Renal cortical epithelial cell (primary cell): ENCODE measurements around the gene NRXN2. TPM values are rescaled to one million over a fixed set of nuclear protein-coding genes. Genes with fewer than 3 reads are reported as not detected.
A peak's percentile ranks its signal among the peaks of the same experiment; 100 is the strongest.

Source experiments
- DNase-seq: peaks from one replicate; pipeline ENCODE4 v3.0.0-alpha.2; 2011; ENCODE audit warnings: low read depth
- total RNA-seq: library from RNA; depleted of rRNA; stranded (reverse); fragments of >200 nt; gene quantifications from 2 replicates; pipeline ENCODE4 v1.2.3, GENCODE V29; 2014

Gene NRXN2
- total RNA-seq, 1 donor from 2014 or later: under 0.01 TPM

- DNase-seq: no peak
Measured at GRCh38 chr11:64698427-64698826, 24.6 kb downstream of the NRXN2 start.

- no peak for DNase-seq
Measured at GRCh38 chr11:64697663-64698375, 25.2 kb downstream of the NRXN2 start.

GRCh38 chr11:64696045-64696444 is 27.0 kb downstream of the NRXN2 start:
- DNase-seq: no peak

GRCh38 chr11:64695548-64695947 is 27.4 kb downstream of the NRXN2 start:
- DNase-seq: no peak

GRCh38 chr11:64694821-64695365 is 28.1 kb downstream of the NRXN2 start:
- peak; percentile 27 for DNase-seq

- DNase-seq: no peak
Measured at GRCh38 chr11:64694026-64694755, 28.8 kb downstream of the NRXN2 start.

GRCh38 chr11:64692764-64693331 is 30.1 kb downstream of the NRXN2 start:
- DNase-seq: no peak

- no peak for DNase-seq
Measured at GRCh38 chr11:64691543-64691942, 31.5 kb downstream of the NRXN2 start.

- no peak for DNase-seq
Measured at GRCh38 chr11:64690235-64690634, 32.8 kb downstream of the NRXN2 start.

- peak; percentile 52 for DNase-seq
Measured at GRCh38 chr11:64688534-64688982, 34.4 kb downstream of the NRXN2 start.

- no peak for DNase-seq
Measured at GRCh38 chr11:64687643-64688533, 35.1 kb downstream of the NRXN2 start.

- no peak for DNase-seq
Measured at GRCh38 chr11:64687204-64687603, 35.8 kb downstream of the NRXN2 start.

GRCh38 chr11:64686466-64687170 is 36.4 kb downstream of the NRXN2 start:
- no peak for DNase-seq

- DNase-seq: no peak
Measured at GRCh38 chr11:64685536-64685935, 37.5 kb downstream of the NRXN2 start.

- DNase-seq: no peak
Measured at GRCh38 chr11:64684357-64684756, 38.6 kb downstream of the NRXN2 start.

GRCh38 chr11:64681171-64681570 is 41.8 kb downstream of the NRXN2 start:
- DNase-seq: no peak

- no peak for DNase-seq
Measured at GRCh38 chr11:64679846-64680245, 43.2 kb downstream of the NRXN2 start.

- no peak for DNase-seq
Measured at GRCh38 chr11:64677441-64678023, 45.5 kb downstream of the NRXN2 start.

GRCh38 chr11:64676261-64676615 is 46.8 kb downstream of the NRXN2 start:
- DNase-seq: no peak

GRCh38 chr11:64675450-64676260 is 47.3 kb downstream of the NRXN2 start:
- peak; percentile 23 for DNase-seq
